CD14-positive monocyte (primary cell): ENCODE measurements around the gene DOCK4. TPM values are rescaled to one million over a fixed set of nuclear protein-coding genes. Genes with fewer than 3 reads are reported as not detected.

Experiments used
- DNase-seq, 3 donors: peaks; one replicate each; pipeline ENCODE4 v3.0.0-alpha.2; 2011 to 2022
- H2AFZ ChIP-seq: 2 replicates; pipeline ENCODE4 v1.6.0; 2012; ENCODE audit warnings: mild to moderate bottlenecking, low read depth, low read length, inconsistent platforms; ENCODE audit not compliant: insufficient read depth, poor library complexity, severe bottlenecking
- H3K27ac ChIP-seq, 2 donors: 1 replicate in 1 of 2; 2 replicates in 1 of 2; pipeline ENCODE4 v1.5.1; 2012 to 2013; ENCODE audit warnings: low read length in 2 of 2, control low read depth in 1 of 2, inconsistent platforms in 1 of 2, low read depth in 1 of 2, mild to moderate bottlenecking in 1 of 2
- H3K27me3 ChIP-seq, 2 donors: one replicate each; pipeline versions ENCODE4 v1.6.0 to v1.6.1; 2011 to 2013; ENCODE audit warnings: low read length in 2 of 2; ENCODE audit not compliant: control insufficient read depth in 2 of 2, insufficient read depth in 2 of 2
- H3K36me3 ChIP-seq, 2 donors: replicated peaks in 1 of 2; 1 replicate in 1 of 2; 2 replicates in 1 of 2; pipeline versions ENCODE4 v1.5.1 to v1.6.1; 2012 to 2013; ENCODE audit warnings: low read length in 2 of 2, control low read depth in 1 of 2, inconsistent platforms in 1 of 2, mild to moderate bottlenecking in 1 of 2; ENCODE audit not compliant: insufficient read depth in 2 of 2, control insufficient read depth in 1 of 2
- H3K4me1 ChIP-seq, 2 donors: 1 replicate in 1 of 2; 2 replicates in 1 of 2; pipeline versions ENCODE4 v1.5.1 to v1.6.1; 2012 to 2013; ENCODE audit warnings: low read length in 2 of 2, control low read depth in 1 of 2, inconsistent platforms in 1 of 2, mild to moderate bottlenecking in 1 of 2, moderate library complexity in 1 of 2; ENCODE audit not compliant: insufficient read depth in 2 of 2, control insufficient read depth in 1 of 2
- H3K4me2 ChIP-seq: replicated peaks from 2 replicates; pipeline ENCODE3; 2012; ENCODE audit warnings: low read length, moderate library complexity, mild to moderate bottlenecking; ENCODE audit not compliant: poor library complexity, severe bottlenecking; ENCODE audit errors: extremely low read depth
- H3K4me3 ChIP-seq, 3 experiments: fragments of 200-600 bp in 1 of 3; sonication (generic) in 1 of 3; replicated peaks in 1 of 3; 1 replicate in 2 of 3; 2 replicates in 1 of 3; pipeline ENCODE4 v1.5.1; 2011 to 2013; ENCODE audit warnings: low read length in 3 of 3, mild to moderate bottlenecking in 3 of 3, control low read depth in 2 of 3, low read depth in 2 of 3, inconsistent platforms in 1 of 3, moderate library complexity in 1 of 3
- H3K79me2 ChIP-seq: 2 replicates; pipeline ENCODE4 v1.6.0; 2012; ENCODE audit warnings: mild to moderate bottlenecking, control low read depth, inconsistent platforms, low read length, moderate library complexity; ENCODE audit not compliant: insufficient read depth
- H3K9ac ChIP-seq: 2 replicates; pipeline ENCODE4 v1.6.0; 2017; ENCODE audit warnings: low read length, mild to moderate bottlenecking; ENCODE audit not compliant: insufficient read depth, poor library complexity, severe bottlenecking
- H3K9me3 ChIP-seq, 2 donors: replicated peaks in 1 of 2; 1 replicate in 1 of 2; 2 replicates in 1 of 2; pipeline versions ENCODE4 v1.5.1 to v1.6.1; 2012 to 2013; ENCODE audit warnings: low read length in 2 of 2, control low read depth in 1 of 2; ENCODE audit not compliant: control insufficient read depth in 1 of 2, insufficient read depth in 1 of 2
- H4K20me1 ChIP-seq: 2 replicates; pipeline ENCODE4 v1.6.0; 2012; ENCODE audit warnings: mild to moderate bottlenecking, low read length, control low read depth, moderate library complexity; ENCODE audit not compliant: insufficient read depth
- H3K27ac Mint-ChIP-seq, 7 donors: one replicate each; pipeline ENCODE4 v1.8.0; 2020; ENCODE audit warnings: mild to moderate bottlenecking in 7 of 7, mixed read lengths in 7 of 7, moderate library complexity in 6 of 7, inconsistent platforms in 2 of 7
- H3K27me3 Mint-ChIP-seq, 3 donors: one replicate each; pipeline ENCODE4 v1.8.0; 2021 to 2022; ENCODE audit warnings: low read depth in 3 of 3, mild to moderate bottlenecking in 3 of 3, mixed read lengths in 3 of 3, moderate library complexity in 3 of 3, inconsistent platforms in 1 of 3
- H3K36me3 Mint-ChIP-seq, 2 donors: one replicate each; pipeline ENCODE4 v1.8.0; 2020; ENCODE audit warnings: mixed read lengths in 2 of 2, inconsistent platforms in 1 of 2, mild to moderate bottlenecking in 1 of 2
- H3K4me1 Mint-ChIP-seq: one replicate; pipeline ENCODE4 v1.8.0; 2020; ENCODE audit warnings: mild to moderate bottlenecking, mixed read lengths
- H3K4me3 Mint-ChIP-seq, 2 donors: one replicate each; pipeline ENCODE4 v1.8.0; 2020; ENCODE audit warnings: mild to moderate bottlenecking in 2 of 2, mixed read lengths in 2 of 2, moderate library complexity in 1 of 2
- H3K9me3 Mint-ChIP-seq, 7 donors: one replicate each; pipeline ENCODE4 v1.8.0; 2020 to 2022; ENCODE audit warnings: mixed read lengths in 7 of 7, mild to moderate bottlenecking in 6 of 7, moderate library complexity in 6 of 7, inconsistent platforms in 2 of 7
- CTCF ChIP-seq: fragments of 200-600 bp; IDR thresholded peaks from one replicate; pipeline ENCODE4 v1.8.0; 2022; ENCODE audit warnings: antibody characterized with exemption, mild to moderate bottlenecking
- WGBS: methylation state at CpG from one replicate; pipeline ENCODE4 v1.1.5; 2013; ENCODE audit warnings: missing lambda C conversion rate; ENCODE audit not compliant: insufficient coverage; 5-methylcytosine and 5-hydroxymethylcytosine counted together
- intact Hi-C, 2 donors: fragments of 100-400 bp; cut with micrococcal nuclease; formaldehyde crosslinking; loops; one replicate each; pipeline versions ENCODE4 v1.15.0 to v1.15.1; 2023
- polyA plus RNA-seq, 3 donors: library from polyadenylated mRNA; depleted of rRNA in 1 of 3; unstranded in 2 of 3; stranded (reverse) in 1 of 3; fragments of 300-500 nt in 2 of 3; fragments of >200 nt in 1 of 3; fragmentation: Illumina TruSeq in 2 of 3; gene quantifications; 1 replicate in 2 of 3; 2 replicates in 1 of 3; pipeline ENCODE4 v1.2.3, GENCODE V29; 2012 to 2021

The DOCK4 gene
- polyA plus RNA-seq, 3 donors, result 1.3 to 5.0 (median 2.7) TPM

DNA sequence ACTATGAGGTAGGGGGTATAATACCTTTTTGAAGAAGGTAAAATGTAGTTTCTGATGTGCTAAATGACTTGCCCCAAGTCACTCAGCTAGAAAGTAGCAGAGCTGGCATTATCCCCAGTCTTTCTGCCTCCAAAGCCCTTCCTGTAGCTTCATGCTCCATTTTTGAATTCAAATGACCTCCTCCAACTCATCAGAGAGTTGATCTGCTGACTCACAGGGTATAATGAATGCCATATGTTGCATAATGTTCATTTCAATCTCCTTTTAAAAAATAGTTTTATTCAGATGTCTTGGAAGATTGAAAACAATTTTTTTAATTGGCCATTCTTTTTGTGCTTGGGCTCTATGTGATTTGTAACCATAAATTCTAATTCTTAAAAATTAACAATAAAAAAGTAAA, 371.1 kb downstream of the DOCK4 start:
- intact Hi-C loops, result no loop called here
- Histone ChIP-seq H3K27me3 (peaks cover 0 to under 1% of the 10 kb centered on the region in 2 donors), H3K9ac (no peak overlapping the region), H3K4me2 (no peak overlapping the region), H3K79me2 (no peaks in the 10 kb centered on the region), H2AFZ (no peak overlapping the region), H4K20me1 (no peaks in the 10 kb centered on the region), H3K27ac (no peak overlapping the region), H3K36me3 (no peaks in the 10 kb centered on the region), H3K4me1 (no peaks in the 10 kb centered on the region), H3K9me3 (no peaks in the 10 kb centered on the region), H3K4me3 (no peak overlapping the region)
- H3K4me1 Mint-ChIP-seq, result peaks cover 2% of the 10 kb centered on the region
- H3K27me3 Mint-ChIP-seq, result peaks cover 0 to 3% (median 2%) of the 10 kb centered on the region in 3 donors
- H3K4me3 Mint-ChIP-seq, result no peak overlapping the region
- H3K36me3 Mint-ChIP-seq, result no peaks in the 10 kb centered on the region
- peaks cover 0 to 11% (median 7%) of the 10 kb centered on the region in 7 donors for H3K9me3 Mint-ChIP-seq
- no peak for DNase-seq
- H3K27ac Mint-ChIP-seq, result no peak overlapping the region
- TF ChIP-seq CTCF, result no peak

- Mint-ChIP-seq H3K36me3 (no peaks in the 10 kb centered on the region), H3K4me3 (no peak overlapping the region), H3K27me3 (peaks cover 0 to 2% (median 1%) of the 10 kb centered on the region in 3 donors), H3K27ac (no peak overlapping the region), H3K4me1 (peaks cover 2% of the 10 kb centered on the region), H3K9me3 (peaks cover 0 to 11% (median 7%) of the 10 kb centered on the region in 7 donors)
- DNase-seq, result no peak
- no peaks in the 10 kb centered on the region for H3K79me2 ChIP-seq
- intact Hi-C loops, result no loop called here
- H3K4me2 ChIP-seq, result no peak overlapping the region
- no peaks in the 10 kb centered on the region for H4K20me1 ChIP-seq
- H3K4me3 ChIP-seq, result no peak overlapping the region
- no peaks in the 10 kb centered on the region for H3K4me1 ChIP-seq
- H3K27ac ChIP-seq, result no peak overlapping the region
- no peak overlapping the region for H2AFZ ChIP-seq
- H3K9me3 ChIP-seq, result no peaks in the 10 kb centered on the region
- no peak for TF ChIP-seq CTCF
- no peaks in the 10 kb centered on the region for H3K27me3 ChIP-seq
- H3K36me3 ChIP-seq, result no peaks in the 10 kb centered on the region
- no CpG with 5 or more reads among the region's 2 CpGs for WGBS
- no peak overlapping the region for H3K9ac ChIP-seq
Measured at GRCh38 chr7:111834367-111834766, 371.8 kb downstream of the DOCK4 start.
